Measurements from ENCODE around the gene MT2A.

The MT2A gene

DNA sequence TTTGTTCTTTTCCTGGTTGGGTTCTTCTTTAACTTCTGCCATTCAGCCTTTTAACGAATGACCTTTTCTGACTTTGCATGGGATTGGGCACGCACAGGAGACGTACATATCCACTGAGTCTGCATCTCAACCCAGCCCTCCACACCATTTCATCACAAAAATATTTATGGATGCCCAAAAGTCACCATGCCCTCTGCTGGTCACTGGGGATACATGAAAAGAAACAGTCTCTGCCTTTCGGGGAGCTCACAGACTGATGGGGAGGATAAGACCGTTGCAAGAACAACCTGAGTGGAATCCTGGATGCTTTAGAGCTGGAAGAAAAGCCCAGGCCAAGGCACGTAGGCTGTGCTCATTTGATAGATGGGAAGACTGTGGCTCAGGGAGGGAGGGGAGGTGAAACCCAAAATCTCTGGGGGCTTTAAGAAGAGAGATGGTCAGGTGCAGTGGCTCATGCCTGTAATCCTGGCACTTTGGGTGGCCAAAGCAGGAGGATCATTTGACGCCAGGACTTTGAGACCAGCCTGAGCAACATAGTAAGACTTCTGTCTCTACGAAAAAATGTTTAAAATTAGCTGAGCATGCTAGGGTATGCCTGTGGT, 7.9 kb upstream of the MT2A start:
- no peak overlapping the region for H3K4me3 ChIP-seq (ENCODE audit: low read length)
- DNase-seq (ENCODE audit: low read depth) = no peak
- TF ChIP-seq, protein P1, sequence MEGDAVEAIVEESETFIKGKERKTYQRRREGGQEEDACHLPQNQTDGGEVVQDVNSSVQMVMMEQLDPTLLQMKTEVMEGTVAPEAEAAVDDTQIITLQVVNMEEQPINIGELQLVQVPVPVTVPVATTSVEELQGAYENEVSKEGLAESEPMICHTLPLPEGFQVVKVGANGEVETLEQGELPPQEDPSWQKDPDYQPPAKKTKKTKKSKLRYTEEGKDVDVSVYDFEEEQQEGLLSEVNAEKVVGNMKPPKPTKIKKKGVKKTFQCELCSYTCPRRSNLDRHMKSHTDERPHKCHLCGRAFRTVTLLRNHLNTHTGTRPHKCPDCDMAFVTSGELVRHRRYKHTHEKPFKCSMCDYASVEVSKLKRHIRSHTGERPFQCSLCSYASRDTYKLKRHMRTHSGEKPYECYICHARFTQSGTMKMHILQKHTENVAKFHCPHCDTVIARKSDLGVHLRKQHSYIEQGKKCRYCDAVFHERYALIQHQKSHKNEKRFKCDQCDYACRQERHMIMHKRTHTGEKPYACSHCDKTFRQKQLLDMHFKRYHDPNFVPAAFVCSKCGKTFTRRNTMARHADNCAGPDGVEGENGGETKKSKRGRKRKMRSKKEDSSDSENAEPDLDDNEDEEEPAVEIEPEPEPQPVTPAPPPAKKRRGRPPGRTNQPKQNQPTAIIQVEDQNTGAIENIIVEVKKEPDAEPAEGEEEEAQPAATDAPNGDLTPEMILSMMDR (conservative IDR thresholded peaks at IDR 0.05; ENCODE audit: low read depth, low read length) = peak; percentile 81

DNA sequence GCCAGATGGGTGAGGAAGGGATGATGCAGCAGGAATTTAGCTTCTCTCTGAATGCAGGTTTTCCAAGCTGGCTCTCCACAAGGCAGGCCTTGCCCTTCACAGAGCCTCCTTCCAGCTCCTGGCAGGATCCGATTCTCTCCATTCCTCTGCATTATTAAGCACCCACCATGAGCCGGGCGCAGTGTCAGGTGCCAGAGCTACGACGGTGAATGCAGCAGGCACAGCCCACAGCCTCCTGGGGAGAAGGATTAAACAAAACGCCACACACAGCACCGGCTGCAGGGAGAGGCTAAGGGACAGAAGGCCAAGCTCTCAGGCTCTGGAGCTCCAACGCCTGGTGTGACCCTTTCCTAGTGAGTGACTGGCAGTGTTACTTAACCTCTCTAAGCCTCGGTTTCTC, 7.1 kb upstream of the MT2A start:
- no peak overlapping the region for H3K4me3 ChIP-seq (ENCODE audit: low read length)
- TF ChIP-seq, protein P1 (conservative IDR thresholded peaks at IDR 0.05; ENCODE audit: low read depth, low read length) = no peak
- DNase-seq (ENCODE audit: low read depth) = no peak

DNA sequence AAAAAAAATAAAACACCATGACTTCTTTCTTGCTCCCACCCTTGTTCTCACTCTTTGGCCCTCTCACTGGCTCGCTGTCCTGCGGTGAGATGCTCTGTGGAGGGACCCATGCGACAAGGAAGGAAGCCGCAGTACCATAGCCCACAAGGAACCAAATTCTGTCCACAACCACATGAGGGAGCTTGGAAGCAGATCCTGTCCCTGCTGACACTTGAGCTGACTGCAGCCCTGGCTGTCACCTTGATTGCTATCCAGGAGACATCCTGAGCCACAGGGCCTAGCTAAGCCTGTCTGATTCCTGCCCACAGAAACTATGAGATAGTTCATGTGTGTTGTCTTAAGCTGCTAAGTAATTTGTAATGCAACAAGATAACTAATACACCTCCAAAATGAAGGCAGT, 4.8 kb upstream of the MT2A start:
- DNase-seq (ENCODE audit: low read depth) = no peak
- TF ChIP-seq, protein P1 (conservative IDR thresholded peaks at IDR 0.05; ENCODE audit: low read depth, low read length) = peak; percentile 43
- H3K4me3 ChIP-seq (ENCODE audit: low read length) = no peak overlapping the region

DNA sequence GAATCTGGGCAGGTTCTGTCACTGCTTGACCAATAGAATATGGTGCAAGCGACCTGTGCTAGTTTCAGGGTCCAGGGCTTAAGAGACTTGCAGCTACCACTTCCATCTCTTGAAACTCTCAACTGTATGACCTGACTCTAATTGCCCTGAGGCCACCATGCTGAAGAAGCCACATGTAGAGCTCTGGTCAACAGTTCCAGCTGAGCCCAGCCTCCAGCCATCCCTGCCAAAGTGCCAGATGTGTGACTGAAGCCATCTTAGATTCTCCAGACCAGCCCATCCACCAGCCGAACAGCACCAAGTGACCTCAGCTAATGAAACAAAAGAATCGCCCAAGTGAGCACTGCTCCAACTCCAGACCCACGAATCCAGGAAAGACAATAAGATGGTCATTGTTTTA, 3.4 kb upstream of the MT2A start:
- DNase-seq (ENCODE audit: low read depth) = no peak
- H3K4me3 ChIP-seq (ENCODE audit: low read length) = no peak overlapping the region
- TF ChIP-seq, protein P1 (conservative IDR thresholded peaks at IDR 0.05; ENCODE audit: low read depth, low read length) = no peak

DNA sequence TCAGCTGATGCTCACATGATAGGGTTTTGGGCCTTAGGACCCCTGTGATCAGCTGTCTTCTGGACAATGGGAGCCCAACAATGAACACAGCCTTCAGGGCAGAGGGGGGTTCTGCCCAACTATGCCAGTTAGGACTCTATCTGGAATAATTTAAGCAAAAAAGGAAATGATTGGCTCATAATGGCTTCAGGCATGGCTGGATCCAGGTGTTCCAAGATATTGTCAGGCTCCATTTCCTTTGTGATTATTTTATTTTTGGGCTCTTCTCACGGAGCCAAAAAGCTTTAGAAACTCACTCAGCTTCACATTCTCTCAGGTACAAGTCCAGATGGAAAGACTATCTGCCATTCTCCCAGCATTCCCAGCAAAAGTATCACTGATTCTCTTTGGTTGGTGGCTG, 2.9 kb upstream of the MT2A start:
- no peak for DNase-seq (ENCODE audit: low read depth)
- no peak overlapping the region for H3K4me3 ChIP-seq (ENCODE audit: low read length)
- TF ChIP-seq, protein P1 (conservative IDR thresholded peaks at IDR 0.05; ENCODE audit: low read depth, low read length) = no peak

DNA sequence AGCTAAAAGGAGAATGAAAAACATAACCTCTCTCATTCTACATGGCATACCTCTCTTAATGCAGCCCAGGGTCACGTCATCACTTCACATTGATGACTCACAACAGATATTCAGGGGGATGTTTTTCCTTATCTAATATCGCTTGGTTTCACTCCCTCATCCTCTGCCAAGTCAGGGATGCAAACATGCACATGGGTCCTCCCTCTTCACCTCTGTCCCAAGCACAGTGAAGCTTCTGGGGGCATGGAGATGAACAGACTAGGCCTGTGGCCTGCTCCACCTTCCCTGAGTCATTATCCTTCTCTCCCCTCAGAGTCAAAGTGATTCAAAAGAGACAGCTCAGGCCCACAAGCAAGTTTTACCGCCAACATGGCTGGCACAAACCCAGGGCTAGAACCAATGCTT, 2.3 kb upstream of the MT2A start:
- DNase-seq (ENCODE audit: low read depth) = no peak
- H3K4me3 ChIP-seq (ENCODE audit: low read length) = no peak overlapping the region
- TF ChIP-seq, protein P1 (conservative IDR thresholded peaks at IDR 0.05; ENCODE audit: low read depth, low read length) = no peak

DNA sequence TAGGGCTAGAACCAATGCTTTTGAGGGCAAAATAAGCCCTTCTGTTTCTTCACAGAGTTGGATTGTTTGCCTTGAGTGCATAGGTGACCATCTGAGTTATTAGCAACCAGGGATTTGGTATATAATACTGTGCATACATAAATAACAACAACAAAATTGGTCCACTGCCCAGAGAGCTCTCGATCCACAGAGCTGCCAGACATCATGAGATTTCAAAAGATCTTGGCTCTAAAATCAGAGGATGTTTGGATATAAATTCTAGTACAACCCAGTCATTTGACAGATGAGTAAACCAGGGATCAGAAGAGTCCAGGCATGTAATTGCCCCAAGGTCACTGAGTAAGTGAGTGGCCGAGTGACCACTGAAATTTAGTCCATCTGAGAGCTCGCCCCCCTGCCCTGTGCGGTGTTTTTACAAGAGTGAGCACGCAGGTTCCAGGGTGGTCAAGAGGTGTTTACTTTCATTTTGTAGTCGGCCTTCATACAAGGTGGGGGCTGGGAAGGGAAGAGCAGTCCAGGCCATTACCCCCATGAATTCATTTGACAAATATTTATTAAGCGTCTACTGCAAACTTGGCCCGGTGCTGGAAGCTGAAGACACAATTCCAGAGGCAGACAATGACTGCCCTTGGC, 1.8 kb upstream of the MT2A start:
- no peak for DNase-seq (ENCODE audit: low read depth)
- TF ChIP-seq, protein P1 (conservative IDR thresholded peaks at IDR 0.05; ENCODE audit: low read depth, low read length) = no peak
- peak overlapping the region; percentile 19 for H3K4me3 ChIP-seq (ENCODE audit: low read length)
